GM18517 (cell line): ENCODE data around the gene DAAM1.
A peak's percentile ranks its signal among the peaks of the same experiment; 100 is the strongest.

Experiments
- ATAC-seq: cut with Tn5 transposase; IDR thresholded peaks from one replicate; pipeline ENCODE4 v1.9.1; 2021; ENCODE audit warnings: mild to moderate bottlenecking, moderate library complexity; ENCODE audit not compliant: unreplicated experiment

DAAM1 gene

GRCh38 chr14:59310633-59311032, 122.2 kb downstream of the DAAM1 start:
- no peak for ATAC-seq

GRCh38 chr14:59311723-59312122, 123.3 kb downstream of the DAAM1 start:
- no peak for ATAC-seq

DNA sequence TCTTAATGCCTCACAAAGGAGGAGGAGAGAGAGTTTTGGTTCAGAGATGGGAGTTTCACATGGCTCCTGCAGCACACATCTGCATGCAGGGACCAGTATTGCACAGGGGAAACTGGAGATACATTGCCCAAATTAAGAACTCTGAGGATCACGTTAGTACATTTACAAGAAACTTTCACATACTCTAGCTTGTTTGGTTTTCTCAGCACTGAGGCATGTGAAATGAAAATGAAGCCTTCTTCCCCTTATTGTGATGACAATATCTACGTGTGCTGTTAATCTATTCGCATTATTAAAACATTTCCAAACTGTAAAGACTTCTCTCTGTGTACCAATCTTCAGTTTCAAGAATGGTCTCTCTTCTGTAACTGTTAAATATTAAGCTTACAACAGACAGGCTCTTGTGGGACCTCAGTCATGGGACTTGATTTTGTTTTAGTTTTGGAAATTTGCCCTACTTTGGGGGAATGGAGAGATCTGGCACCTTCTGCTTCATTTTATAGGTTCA, 124.7 kb downstream of the DAAM1 start:
- peak; percentile 48 for ATAC-seq

DNA sequence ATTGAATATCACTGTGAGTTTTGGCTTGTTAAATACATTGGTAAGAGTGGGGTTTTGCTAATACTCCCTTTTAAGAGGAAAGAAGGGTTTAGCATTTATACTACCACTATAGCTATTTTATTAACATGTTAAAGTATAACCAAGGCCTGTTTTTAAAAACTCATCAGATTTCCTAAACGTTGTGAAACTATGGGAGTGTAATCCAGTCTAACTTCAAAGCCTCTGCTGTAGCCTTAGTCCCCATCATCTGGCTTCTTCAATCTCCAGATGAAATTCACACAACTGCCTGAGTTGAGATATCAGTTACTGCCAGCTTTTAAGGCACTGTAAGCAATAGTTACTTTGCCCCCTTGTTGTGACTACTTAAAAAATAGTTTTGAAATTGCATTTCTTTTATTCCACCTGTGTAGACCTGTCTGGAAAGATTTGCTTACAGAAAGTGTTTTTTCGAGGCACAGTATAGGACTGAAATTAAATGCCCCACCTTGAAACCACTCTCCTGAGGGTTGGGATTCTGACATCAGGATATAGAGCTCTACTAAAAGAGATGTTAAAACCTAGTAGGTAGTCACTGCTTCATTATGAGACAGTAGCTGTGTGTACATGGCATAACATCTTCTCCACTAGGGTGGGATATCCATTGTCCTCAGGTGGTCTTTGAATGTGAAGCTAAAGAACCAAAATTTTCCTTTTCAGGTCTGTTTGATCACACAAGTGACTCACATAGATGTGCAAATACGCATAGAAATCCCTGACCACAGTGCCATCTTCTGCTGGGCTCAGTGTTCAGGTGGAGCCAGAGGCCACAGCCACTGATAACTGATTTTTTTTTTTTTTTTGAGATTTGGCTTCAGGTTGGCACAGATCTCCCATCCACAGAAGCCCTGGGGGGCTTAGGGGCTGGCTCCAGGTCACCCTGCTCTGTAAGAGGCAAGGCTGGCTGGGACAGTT, 125.5 kb downstream of the DAAM1 start:
- no peak for ATAC-seq

DNA sequence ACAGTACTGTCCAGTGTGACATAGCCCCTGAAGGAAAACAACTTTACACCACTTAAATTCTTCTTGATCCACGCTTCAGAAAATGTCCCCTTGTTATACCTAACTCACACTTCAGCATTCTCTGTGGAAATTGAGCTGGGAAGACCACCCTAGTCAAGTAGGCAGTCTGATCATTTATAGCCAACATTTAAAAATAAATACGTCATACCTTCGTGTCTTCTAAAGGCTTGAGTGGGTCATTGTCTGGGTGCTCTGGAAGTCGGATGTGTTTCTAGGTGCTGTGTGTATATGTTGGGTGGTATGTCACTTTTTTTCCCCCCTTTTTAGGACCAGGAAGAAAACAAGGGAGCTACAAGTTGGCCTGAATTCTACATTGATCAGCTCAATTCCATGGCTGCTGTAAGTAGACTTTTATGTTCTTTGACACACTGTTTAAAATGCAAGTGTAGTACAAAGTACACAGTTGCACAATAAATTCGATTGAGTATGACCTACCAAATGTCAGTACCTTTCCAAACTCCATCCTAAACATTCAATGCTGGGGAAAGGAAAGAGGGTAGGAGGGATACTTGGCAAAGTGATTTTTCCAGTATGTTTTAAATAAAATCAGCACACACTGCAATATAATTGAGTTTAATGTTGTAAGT, 126.6 kb downstream of the DAAM1 start:
- no peak for ATAC-seq

- ATAC-seq = no peak
These were observed 127.8 kb downstream of the DAAM1 start for GRCh38 chr14:59316151-59316830.

- ATAC-seq = no peak
These were observed 128.9 kb downstream of the DAAM1 start for GRCh38 chr14:59317346-59317745.

GRCh38 chr14:59317798-59318505, 129.5 kb downstream of the DAAM1 start:
- ATAC-seq = no peak

DNA sequence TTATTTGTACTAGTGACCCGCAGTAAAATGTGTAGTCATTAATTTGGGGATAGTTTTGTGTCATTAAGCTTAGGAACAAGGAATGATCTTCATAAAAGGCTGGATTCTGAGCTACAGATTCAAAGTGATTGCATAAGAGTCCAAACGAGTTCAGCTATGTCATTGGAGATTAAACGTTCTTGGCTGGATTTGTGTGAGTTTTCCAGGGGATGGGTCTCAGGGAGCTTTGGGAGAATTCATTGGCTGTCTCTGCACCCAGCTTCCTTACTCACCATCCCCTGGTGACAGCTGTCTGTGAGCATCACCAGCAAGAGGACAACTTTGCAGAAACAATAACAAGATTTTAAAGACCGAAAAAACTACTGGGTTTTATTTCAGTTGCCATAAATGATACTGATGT, 130.4 kb downstream of the DAAM1 start:
- ATAC-seq = no peak

- ATAC-seq = no peak
These were observed 131.9 kb downstream of the DAAM1 start for GRCh38 chr14:59320361-59320760.

DNA sequence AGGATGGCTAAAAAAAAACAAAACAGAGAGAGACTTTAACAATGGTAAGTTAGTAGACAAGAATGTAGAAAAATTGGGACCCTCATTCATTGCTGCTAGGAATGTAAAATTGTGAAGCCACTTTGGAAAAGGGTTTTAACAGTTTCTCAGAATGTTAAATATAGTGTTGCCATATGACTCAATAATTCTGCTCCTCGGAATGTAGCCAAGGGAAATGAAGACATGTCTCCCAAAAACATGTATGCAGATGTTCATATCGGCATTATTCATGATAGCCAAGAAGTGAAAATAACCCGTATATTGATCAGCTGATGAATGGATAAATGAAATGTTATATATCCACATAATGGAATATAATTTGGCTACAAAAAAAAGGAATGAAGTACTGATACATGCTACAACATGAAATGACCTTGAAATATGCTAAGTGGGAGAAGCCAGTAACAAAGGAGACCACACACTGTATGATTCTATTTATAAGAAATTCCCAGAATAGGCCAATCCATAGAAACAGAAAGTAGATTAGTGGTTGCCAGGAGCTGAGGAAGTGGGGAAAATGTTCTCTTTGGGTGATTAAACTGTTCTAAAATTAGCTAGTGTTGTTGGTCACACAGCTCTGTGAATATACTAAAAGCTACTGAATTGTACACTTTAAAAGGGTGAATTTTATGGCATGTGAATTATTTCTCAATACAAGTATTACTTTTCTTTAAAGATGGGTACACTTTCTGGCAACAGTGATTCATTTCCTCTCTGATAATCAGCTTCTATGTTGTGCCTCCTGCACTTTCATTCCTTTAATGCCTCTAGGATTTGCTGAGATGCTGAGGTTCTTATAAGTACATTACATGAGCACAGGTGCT, 132.5 kb downstream of the DAAM1 start:
- ATAC-seq = no peak

DNA sequence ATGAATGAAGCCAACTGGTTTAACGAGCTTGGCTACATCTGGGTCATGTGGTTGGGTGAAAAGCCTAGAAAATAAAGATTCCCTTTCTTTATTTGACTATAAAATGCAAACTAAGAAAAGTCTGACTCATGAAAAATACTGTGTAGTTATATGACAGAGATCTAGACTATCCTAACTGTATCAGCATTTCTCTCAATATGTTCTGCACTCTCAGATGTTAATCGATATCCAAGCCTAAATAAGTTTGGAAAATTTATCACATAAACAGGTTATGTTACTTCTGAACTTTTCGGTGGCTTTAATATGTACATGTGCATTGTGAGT, 133.1 kb downstream of the DAAM1 start:
- ATAC-seq = no peak

- ATAC-seq = no peak
These were observed 137.4 kb downstream of the DAAM1 start for GRCh38 chr14:59325906-59326305.

- no peak for ATAC-seq
These were observed 140.0 kb downstream of the DAAM1 start for GRCh38 chr14:59328454-59328853.

- peak; percentile 73 for ATAC-seq
These were observed 142.0 kb downstream of the DAAM1 start for GRCh38 chr14:59330455-59330854.

- no peak for ATAC-seq
These were observed 142.8 kb downstream of the DAAM1 start for GRCh38 chr14:59331217-59331616.

- ATAC-seq = no peak
These were observed 144.3 kb downstream of the DAAM1 start for GRCh38 chr14:59332727-59333126.

GRCh38 chr14:59333235-59333634, 144.8 kb downstream of the DAAM1 start:
- no peak for ATAC-seq

GRCh38 chr14:59333668-59334067, 145.2 kb downstream of the DAAM1 start:
- ATAC-seq = no peak

- no peak for ATAC-seq
These were observed 145.8 kb downstream of the DAAM1 start for GRCh38 chr14:59334253-59334652.
